NCI-H524 treated with DMSO at 0.1 percent for 48 hours (cell line): ENCODE measurements around the gene PSME1.
"Not testable (repeated sequence)": the region's sequence is repeated elsewhere in the genome, so short reads cannot be mapped to it uniquely, and the experiment has no call there.

Source experiments
- DNase-seq: peaks from one replicate; lab custom pipeline; 2025; lab: John Stamatoyannopoulos, UW

The PSME1 gene

DNA sequence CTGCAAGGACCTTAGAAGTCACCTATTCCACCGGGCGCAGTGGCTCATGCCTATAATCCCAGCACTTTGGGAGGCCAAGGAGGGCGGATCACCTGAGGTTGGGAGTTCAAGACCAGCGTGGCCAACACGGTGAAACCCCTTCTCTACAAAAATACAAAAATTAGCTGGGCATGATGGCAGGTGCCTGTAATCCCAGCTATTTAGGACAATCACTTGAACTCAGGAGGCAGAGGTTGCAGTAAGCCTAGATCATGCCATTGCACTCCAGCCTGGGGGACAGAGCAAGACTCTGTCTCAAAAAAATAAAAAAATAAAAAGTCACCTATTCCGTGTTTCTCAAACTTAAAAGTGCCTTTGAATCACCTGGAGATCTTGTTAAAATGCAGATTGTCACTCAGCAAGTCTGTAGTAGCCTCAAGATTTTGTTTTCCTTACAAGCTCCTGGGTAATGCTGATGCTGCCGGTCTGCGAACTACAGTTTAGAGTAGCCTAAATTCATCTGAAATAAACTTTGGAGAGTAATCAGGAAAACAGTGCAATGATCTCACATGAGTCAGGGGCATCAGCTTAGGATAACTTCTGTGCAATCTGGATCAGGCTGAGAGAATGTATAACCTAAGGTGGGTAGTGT is 30.3 kb upstream of the PSME1 start:
- DNase-seq = not testable (repeated sequence)

DNA sequence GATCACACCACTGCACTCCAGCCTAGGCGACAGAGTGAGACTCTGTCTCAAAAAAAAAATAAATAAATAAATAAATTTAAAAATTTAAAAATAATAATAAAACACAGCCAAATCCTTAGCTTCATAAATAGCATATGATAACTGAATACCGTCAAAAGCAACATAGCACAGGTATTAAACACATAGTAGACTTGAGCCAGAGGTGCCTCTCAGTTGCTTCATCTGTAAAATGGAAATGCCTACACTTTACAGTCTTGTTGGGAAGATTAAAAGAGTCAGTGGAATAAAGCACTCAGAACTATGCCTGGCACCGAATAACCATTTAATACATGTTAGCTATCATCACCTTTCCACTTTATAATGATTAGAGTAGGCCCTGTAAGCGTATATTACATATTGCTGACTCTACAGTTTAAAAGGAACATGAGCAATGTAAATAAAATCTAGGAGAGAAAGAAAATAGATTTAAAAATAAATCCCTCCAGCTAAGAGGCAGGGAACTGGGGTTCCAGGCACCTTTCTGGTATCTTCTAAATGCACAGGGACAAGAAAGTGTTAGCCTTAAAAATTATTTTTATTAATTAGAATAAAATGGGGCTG is 29.2 kb upstream of the PSME1 start:
- DNase-seq = no peak

DNA sequence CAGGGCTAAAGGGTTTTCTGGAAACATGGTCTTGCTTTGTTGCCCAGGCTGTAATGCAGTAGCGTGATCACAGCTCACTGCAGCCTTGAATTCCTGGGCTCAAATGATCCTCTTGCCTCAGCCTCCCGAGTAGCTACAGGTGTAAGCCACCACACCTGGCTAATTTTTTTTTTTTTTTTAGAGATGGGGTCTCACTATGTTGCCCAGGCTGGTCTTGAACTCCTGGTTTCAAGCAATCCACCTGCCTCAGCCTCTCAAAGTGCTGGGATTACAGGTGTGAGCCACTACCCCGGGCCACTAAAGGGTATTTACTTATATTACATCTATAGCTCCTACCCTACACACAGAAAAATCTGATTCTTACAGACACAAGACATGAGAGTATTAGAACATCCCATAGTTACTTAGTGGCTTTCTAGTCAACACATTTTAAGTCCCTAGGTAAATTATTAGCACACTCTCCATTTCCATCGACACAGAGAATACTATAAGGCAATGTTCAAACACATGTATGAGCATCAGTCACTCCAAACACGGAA is 27.6 kb upstream of the PSME1 start:
- DNase-seq = no peak

DNA sequence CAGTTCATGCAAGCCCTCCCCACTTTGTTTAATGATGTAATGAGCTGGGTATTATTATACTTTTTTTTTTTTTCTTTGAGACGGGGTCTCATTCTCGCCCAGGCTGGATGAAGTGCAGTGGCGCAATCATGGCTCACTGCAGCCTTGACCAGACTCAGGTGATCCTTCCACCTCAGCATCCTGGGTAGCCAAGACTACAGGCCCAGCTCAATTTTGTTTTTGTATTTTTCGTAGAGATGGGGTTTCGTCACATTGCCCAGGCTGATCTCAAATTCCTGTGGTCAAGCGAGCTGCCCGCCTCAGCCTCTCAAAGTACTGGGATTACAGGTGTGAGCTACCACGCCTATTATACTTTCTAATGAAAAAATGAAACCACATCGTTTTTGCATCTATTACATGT is 25.9 kb upstream of the PSME1 start:
- no peak for DNase-seq

DNA sequence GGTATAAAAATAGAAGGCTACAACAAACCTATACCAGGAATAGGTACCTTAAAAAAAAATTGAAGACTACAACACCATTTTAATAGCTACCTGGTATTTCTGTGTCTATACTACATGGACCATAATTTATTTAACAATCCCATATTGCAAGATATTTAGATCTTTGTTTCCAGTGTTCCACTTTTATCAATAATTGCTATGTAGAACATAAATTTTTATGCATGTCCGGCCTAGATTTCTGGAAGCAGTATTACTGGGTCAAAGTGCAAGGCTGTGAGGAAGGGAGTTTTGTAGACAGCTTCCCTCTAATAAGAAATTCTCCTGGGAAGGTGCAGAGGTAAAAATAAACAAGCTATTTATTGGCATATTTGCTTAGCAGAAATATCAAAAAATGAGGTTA is 25.5 kb upstream of the PSME1 start:
- no peak for DNase-seq

DNA sequence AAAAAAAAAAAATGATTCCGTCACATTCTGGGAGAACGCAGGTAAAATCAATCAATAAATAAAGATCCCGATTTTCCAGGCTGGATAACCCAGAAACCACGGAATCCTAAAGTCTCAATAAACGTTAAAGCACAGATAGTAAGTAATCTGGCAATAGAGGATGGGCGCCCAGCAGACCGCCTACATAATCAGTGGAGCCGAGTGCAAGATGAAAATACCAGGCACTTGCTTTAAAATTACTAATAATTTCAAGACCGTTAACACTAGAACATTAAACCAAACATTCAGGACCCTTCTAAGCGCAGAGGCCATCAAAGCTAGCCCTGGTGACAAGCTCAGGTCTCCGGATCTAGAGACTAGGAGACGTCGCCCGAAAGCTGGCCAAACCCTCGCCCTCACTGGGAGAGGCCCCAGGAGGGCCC is 22.6 kb upstream of the PSME1 start:
- DNase-seq = no peak

DNA sequence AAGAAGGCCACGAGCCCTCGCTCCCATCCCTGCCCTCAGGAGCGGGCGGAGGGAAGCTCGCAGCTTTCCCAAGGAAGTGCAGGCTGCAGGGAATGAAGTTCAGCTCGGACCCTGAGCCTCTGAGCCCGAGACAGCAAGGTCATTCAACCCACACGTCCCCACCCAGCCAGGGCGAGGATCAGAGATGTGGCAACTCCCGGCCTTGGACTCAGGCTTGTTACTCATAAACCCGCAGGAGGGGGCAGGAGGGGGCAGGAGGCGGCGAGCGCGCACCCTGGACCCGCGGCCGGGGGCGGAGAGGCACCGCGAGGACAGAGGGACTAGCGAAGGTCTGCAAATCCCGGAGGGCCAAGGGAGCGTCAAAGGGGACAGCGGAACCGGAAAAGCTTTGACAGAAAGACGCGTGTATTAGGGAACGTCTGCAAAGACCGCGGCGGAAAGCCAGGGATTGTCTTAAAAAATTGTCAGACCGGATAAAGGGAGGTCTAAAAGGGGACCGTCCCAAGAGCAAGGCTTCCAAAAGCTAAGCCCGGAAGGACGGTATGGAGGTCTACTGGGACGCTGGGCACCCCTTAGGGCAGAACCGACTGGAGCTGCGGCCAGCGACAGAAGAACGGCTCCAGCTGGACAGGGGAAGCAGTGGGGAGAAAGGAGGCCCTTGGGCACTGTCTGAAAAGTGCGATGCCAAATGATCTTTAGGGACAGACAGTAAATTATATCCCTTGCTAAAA is 22.0 kb upstream of the PSME1 start:
- peak; percentile 84 for DNase-seq

DNA sequence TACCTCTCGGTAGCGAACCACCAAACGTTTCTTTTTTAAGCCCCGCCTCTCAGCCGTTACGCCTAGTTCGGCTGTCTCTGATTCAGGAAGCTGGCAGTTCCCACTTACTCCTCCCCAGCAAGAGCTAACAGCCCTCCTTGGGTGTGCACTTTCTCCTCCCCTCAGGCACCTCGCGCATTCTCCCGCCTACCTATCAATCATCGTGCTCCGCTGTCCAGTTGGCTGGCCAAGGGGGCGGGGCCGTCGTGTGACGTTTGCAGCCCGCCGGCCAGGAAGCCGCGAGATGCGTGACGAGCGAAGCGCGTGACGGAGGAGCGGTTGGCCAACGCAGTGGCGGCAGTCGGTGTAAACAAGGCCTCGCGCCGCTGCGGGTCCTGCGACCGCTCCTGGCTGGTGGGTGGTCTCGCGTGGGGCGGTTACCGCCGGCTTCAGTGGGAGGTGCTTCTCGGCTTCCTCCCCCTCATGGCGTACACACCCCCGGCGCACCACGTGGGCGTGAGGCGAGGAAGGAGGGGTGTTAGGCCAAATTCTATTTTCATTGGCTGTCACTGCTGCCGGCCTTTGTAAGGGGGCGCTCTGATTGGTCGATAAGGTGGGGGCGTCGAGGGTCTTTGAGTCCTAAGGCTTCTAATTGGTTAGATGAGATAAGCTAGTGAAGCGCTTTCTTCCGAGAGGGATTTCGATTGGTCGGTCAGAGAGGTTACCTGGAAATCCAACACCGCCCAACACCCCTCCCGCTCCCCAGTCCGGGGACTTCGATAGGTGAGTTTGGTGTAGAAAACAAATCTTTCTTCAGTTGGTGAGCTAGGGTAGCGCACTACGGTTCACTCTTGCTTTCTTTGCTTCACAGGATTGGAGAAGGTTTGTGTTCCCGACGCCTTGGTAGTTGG is 21.2 kb upstream of the PSME1 start, which contains the start of the genes DCAF11 and NRL:
DCAF11 (plus strand) TSS at position 246 of the 890 bp plus-strand sequence. CDS start 818 bp downstream, outside the sequence.
NRL (minus strand) TSS at position 418 of the 890 bp plus-strand sequence. CDS start 32,101 bp downstream, outside the sequence.
- peak; percentile 100 for DNase-seq

DNA sequence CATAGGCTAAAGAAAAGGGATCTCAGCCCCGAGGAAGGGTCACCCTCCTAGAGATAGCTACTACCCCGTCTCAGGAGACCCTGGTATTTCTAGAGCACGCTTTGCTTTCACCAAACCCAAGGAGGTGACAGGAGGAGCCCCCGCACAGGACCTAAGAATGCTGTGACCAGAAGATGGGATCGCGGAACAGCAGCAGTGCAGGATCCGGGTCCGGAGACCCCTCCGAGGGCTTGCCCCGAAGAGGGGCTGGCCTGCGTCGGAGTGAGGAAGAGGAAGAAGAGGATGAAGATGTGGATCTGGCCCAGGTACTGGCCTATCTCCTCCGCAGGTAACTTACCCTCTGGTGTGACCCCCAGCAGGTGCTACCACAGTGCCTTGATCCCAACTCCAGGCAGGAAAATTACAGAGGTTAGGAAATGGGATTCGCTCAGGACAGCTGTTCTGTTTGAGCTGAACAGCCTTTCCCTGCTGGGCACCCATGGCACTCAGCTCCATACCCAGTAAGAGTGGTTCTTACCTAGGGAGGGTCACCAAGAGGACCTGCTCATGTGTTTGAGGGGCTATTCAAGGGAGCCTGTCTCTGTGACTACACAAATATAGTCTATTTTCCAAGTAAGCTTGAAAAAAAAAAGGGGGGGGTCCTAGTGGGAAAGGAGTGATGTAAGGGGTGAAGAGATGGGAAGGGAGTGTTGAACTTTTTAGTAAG is 20.4 kb upstream of the PSME1 start:
- DNase-seq = no peak

DNA sequence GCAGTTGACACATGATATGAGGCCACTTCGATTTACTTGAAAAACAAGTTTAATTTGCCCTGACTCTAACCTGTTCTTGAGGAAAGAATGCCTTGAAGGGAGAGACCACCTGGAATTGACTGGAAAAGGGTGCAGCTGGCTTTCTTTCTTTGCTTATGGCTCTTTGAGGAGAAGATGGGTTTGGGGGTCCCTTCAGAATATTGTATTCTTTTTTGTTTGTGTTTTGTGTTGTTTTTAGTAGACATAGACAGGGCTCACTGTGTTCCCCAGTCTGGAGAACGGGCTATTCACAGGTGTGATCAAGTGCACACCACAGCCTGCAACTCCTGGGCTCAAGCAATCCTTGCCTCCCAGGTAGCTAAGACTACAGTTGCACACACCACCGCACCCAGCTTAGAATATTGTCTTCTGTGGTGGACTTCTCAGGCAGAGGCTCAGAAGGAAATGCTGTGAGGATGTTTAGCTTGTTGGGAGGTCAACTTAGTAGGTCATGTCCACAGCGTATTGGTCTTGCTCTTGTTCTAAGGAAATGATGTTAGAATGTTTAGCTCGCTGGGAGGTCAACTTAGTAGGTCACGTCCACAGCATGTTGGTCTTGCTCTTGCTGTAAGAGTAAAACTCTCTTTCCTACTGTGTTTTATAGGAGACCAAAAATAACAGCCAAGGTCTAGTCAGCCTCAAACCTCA is 19.7 kb upstream of the PSME1 start:
- no peak for DNase-seq

DNA sequence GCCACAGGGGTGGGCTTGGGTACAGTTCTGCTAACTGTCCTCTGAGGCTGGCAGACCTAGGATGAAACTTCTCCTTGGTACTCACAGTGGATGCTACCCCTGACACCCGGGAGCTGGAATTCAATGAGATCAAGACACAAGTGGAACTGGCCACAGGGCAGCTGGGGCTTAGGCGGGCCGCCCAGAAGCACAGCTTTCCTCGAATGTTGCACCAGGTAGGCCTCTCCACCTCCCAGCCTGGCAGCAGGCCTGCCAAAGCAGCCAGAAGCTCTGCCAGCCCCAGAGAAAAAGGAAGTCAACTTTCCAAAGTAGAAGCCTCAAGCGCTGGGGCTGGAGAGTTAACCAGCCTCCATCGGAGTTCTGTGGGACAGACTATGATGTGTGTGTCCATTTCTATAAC is 18.8 kb upstream of the PSME1 start:
- no peak for DNase-seq

DNA sequence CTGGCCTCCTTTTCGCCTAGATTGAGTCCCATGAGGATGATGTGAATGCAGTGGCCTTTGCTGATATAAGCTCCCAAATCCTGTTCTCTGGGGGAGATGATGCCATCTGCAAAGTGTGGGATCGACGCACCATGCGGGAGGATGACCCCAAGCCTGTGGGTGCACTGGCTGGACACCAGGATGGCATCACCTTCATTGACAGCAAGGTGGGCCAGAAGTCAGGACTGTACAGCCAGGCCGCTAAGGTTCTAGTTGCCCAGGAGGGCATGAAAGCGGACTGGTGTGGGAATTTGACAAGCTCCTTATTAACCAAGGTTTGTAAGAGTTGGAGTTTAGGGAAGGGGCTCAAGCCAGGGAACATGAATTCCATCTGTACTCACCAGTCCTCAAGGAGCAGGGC is 16.3 kb upstream of the PSME1 start:
- DNase-seq = no peak

DNA sequence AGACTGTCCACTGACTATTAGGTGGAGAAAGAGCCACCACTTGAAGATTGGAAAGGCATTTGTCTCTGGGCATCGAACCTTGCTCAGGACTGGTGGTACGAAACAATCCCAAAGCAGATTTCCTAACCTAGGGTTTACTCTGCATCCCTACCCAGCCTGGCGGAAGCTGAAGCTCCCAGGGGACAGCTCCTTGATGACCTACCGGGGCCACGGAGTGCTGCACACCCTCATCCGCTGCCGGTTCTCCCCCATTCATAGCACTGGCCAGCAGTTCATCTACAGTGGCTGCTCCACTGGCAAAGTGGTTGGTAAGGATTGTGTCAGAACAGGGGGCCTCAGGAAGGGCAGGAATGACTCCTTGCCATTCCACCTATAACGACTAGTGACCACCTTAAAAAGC is 14.8 kb upstream of the PSME1 start:
- DNase-seq = no peak

DNA sequence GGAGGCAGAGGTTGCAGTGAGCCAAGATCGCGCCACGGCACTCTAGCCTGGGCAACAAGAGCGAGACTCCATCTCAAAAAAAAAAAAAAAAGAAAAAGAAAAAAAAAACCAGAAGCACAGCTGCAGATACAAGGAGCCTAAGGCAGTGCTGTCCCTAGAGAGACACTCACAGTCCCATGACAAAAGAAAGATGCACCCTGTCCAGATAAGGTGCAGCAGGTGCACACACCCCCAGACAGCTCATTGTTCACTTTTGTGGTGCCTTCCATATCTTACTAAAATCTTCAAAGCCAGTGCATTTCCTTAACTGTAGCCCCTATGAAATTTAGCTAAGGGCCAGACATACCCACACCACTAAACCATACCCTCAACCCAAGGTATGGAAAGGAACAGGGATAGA is 13.6 kb upstream of the PSME1 start:
- no peak for DNase-seq

DNA sequence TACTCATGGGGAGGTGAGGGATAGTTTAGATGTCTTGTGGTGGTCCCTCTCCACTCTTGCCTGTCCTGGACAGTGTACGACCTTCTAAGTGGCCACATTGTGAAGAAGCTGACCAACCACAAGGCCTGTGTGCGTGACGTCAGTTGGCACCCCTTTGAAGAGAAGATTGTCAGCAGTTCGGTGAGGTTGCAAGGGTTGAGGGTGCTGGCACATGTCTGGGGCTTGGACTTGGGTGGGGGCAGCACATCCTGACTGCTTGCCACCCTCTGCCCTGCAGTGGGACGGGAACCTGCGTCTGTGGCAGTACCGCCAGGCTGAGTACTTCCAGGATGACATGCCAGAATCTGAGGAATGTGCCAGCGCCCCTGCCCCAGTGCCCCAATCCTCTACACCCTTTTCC is 13.1 kb upstream of the PSME1 start:
- no peak for DNase-seq

DNA sequence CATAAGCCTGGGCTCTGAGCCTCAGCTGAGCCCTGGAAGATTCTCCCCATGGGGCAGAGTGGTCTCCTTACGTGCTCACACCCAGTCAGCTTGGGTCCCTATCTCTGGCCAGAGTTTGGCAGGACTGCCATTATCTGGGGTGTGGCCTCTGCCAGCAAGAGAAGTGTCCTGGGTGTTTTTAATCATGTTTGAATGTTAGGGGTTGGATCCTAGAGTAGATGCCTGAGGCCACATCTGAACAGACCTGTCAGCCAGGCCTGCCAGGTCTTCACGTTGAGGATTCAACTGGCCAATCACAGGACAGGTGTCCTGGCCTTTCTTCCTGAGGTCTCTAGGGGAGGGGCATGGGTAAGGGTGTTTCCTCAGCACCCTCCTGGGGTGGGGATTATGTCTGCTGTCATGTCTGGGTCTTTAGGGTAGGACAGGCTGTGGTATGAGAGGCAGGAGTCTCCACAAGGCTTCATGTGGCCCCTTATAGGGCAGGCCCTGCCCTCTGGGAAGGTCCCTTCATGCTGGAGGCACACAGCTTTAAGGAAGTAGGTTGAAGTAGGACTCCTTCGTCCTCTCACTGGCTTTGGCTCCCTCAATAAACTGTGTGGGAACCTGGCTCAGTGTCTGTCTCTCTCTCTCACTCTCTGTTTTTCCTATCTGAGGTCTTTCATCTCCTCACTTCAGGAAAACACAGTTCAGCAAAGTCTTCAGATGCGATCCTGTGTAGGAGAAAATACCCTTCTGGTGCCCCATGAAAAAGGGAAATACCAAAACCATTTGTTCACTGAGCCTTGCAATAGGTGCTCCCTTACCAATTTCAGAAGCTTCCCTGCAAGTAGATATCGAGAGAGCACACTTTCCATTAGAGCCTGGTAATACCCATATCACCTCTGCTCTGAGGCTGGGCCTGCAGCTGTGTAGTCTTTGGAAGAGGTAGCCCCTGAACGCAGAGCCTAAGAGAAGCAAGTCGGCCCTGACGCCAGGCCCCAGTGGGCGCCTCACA is 12.3 kb upstream of the PSME1 start:
- DNase-seq = no peak

DNA sequence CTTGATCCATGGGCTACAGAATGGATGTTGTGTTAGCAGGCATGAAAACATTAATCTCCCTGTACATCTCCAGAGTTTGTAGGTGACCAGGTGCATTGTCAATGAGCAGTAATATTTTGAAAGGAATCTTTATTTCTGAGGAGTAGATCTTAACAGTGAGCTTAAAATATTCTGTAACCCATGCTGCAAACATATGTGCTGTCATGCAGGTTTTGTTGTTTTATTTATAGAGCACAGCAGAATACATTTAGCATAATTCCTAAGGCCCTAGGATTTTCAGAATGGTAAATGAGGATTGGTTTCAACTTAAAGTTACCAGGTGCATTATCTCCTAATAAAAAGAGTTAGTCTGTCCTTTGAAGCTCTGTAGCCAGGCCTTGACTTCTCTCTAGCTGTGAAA is 9.1 kb upstream of the PSME1 start:
- DNase-seq = no peak

DNA sequence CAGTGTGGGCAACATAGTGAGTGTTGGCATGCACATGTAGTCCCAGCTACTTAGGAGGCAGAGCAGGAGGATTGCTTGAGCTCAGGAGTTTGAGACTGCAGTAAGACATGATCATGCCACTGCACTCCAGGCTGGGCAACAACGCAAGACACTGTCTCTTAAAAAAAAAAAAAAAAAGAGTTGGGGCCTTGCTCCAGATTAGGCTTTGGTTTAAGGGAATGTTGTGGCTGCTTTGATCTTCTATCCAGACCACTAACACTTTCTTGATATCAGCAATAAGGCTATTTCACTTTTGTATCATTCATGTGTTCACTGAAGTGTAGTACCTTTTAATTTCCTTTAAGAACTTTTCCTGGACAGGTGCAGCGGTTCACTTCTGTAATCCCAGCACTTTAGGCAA is 8.3 kb upstream of the PSME1 start:
- DNase-seq = no peak

DNA sequence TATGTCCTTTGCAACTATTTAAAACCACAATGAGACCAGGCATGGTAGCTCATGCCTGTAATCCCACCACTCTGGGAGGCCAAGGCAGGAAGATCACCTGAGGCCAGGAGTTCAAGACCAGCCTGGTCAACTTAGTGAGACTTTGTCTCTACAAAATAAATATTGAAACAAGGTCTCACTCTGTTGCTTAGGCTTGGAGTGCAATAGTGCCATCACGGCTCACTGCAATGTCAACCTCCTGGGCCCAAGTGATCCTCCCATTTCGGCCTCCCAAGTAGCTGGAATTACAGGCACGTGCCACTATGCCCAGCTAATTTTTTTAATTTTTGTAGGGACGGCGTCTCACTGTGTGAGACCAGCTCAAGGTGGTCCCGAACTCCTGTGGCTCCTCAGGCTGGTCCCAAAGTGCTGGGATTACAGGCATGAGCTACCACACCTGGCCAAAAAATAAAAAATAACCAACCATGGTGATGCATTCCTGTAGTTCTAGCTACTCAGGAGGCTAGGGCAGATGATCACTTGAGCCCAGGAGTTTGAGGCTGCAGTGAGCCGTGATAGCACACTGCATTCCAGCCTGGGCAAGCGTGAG is 6.5 kb upstream of the PSME1 start:
- DNase-seq = no peak
